Left cardiac atrium (tissue), 2 donors: ENCODE data around the gene TMEM130. TPM values are rescaled to one million over a fixed set of nuclear protein-coding genes. Genes with fewer than 3 reads are reported as not detected.

Experiments
- microRNA-seq, 2 donors: library from miRNA; unstranded; fragments of <30 nt; microRNA quantifications; one replicate each; pipeline ENCODE4 v1.2.0, GENCODE V29; 2020
- total RNA-seq, 2 donors: library from RNA; stranded (reverse); fragmentation: NEBNext Ultra II Directional; extraction: Animal tissue kit (Norgen Biotek cat#: 25700); gene quantifications; one replicate each; pipeline ENCODE4 v1.2.1, GENCODE V29; 2021
- donor health status: DM: no; HTN: yes; CAD: no; lungs with severe emphysema.
- donor health status: DM: yes; HTN: yes; CAD: no.

The TMEM130 gene
- total RNA-seq, 2 donors from 2014 or later: 0.27 TPM; not detected in 1

Small RNA genes within 50 kb of the gene (microRNA-seq; reads per million reads assigned to microRNA genes)
- 0.81 to 1.9 reads per million in 2 donors for gene MIR3609

Other genes starting within 250 kb of the TMEM130 start
- gene TRRAP, start 8.5 kb upstream of the TMEM130 start, total RNA-seq: 10 to 100 TPM; 22.9 to 23.1 TPM